Fibroblast of peridontal ligament (primary cell): ENCODE results near the gene LRIG1.

Source experiments
- DNase-seq: peaks from one replicate; pipeline ENCODE4 v3.0.0-alpha.2; 2010; ENCODE audit errors: extremely low read depth

LRIG1 gene

GRCh38 chr3:66354001-66354400 is 146.8 kb downstream of the LRIG1 start:
- no peak for DNase-seq

- peak; percentile 50 for DNase-seq
These were observed 147.3 kb downstream of the LRIG1 start for GRCh38 chr3:66353530-66353929.

GRCh38 chr3:66353039-66353438 is 147.8 kb downstream of the LRIG1 start:
- no peak for DNase-seq

GRCh38 chr3:66350601-66351000 is 150.2 kb downstream of the LRIG1 start:
- no peak for DNase-seq

- no peak for DNase-seq
These were observed 152.1 kb downstream of the LRIG1 start for GRCh38 chr3:66348704-66349103.

- DNase-seq, result no peak
These were observed 155.8 kb downstream of the LRIG1 start for GRCh38 chr3:66344848-66345578.

- DNase-seq, result no peak
These were observed 156.4 kb downstream of the LRIG1 start for GRCh38 chr3:66344391-66344811.

GRCh38 chr3:66342717-66343356 is 158.0 kb downstream of the LRIG1 start:
- DNase-seq, result no peak

- DNase-seq, result peak; percentile 56
These were observed 161.9 kb downstream of the LRIG1 start for GRCh38 chr3:66338927-66339326.

- peak; percentile 86 for DNase-seq
These were observed 164.5 kb downstream of the LRIG1 start for GRCh38 chr3:66336333-66336766.

GRCh38 chr3:66335671-66336070 is 165.2 kb downstream of the LRIG1 start:
- DNase-seq, result no peak
